ENCODE measurements around the gene C6orf52. TPM values are rescaled to one million over a fixed set of nuclear protein-coding genes. Genes with fewer than 3 reads are reported as not detected.
"Not testable (repeated sequence)": the region's sequence is repeated elsewhere in the genome, so short reads cannot be mapped to it uniquely, and the experiment has no call there.

The C6orf52 gene
- total and polyA plus RNA-seq, 4 donors: 0.99 to 7.6 (median 7.1) TPM

- H3K27me3 ChIP-seq (ENCODE audit: control insufficient read depth, insufficient read depth, low read length); H3K4me1 ChIP-seq (ENCODE audit: control insufficient read depth, insufficient read depth, low read length); H3K36me3 ChIP-seq (ENCODE audit: control insufficient read depth, insufficient read depth, low read length); H3K27ac ChIP-seq (ENCODE audit: low read depth, low read length); H3K9me3 ChIP-seq (ENCODE audit: control insufficient read depth, insufficient read depth, low read length); H3K4me3 ChIP-seq (ENCODE audit: low read depth, low read length); DNase-seq (ENCODE audit: low read depth in 4 of 6, low spot score in 6 of 6): not testable (repeated sequence)
- WGBS (ENCODE audit: insufficient coverage): 93% methylated on average over 11 of the region's 11 CpGs
Measured at GRCh38 chr6:10660431-10661191, 33.8 kb downstream of the C6orf52 start.

- no peaks in the 10 kb centered on the region for H3K9me3 ChIP-seq (ENCODE audit: control insufficient read depth, insufficient read depth, low read length)
- no peaks in the 10 kb centered on the region for H3K27me3 ChIP-seq (ENCODE audit: control insufficient read depth, insufficient read depth, low read length)
- H3K36me3 ChIP-seq (ENCODE audit: control insufficient read depth, insufficient read depth, low read length): no peaks in the 10 kb centered on the region
- DNase-seq (ENCODE audit: low read depth in 4 of 6, low spot score in 6 of 6): no peak
- peak overlapping the region; percentile 9 for H3K4me3 ChIP-seq (ENCODE audit: low read depth, low read length)
- no peak overlapping the region for H3K27ac ChIP-seq (ENCODE audit: low read depth, low read length)
- 81% methylated on average over 40 of the region's 48 CpGs for WGBS (ENCODE audit: insufficient coverage)
- no peaks in the 10 kb centered on the region for H3K4me1 ChIP-seq (ENCODE audit: control insufficient read depth, insufficient read depth, low read length)
Measured at GRCh38 chr6:10659699-10660348, 34.6 kb downstream of the C6orf52 start.

DNA sequence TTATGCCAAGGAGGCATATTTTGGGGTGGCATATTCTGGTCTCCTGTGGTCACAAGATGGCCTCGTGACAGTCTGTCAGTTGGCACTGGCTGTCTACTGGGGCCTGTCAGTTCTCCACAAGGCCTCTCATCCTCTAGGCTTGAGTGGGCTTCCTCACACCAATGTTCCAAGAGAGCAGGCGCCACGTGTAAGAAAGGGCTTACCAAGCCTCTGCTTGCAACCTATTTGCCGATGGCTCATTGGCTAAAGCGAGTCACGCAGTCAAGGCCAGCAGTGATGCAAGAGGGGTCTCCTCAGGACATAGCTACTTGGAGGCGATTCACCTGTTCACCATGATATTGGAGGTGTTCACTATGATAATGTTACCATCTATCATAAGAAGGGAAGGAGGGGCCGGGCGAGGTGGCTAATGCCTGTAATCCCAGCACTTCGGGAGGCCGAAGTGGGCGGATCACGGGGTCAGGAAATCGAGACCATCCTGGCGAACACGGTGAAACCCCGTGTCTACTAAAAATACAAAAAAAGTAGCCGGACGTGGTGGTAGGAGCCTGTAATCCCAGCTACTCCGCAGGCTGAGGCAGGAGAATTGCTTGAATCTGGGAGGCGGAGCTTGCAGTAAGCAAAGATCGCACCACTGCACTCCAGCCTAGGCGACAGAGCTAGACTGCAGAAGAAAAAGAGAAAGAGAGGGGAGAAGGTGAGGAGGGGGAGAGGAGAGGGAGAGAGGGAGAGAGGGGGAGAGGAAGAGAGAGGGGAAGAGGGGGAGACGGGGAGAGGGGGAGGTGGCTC is 35.3 kb downstream of the C6orf52 start:
- no peaks in the 10 kb centered on the region for H3K9me3 ChIP-seq (ENCODE audit: control insufficient read depth, insufficient read depth, low read length)
- H3K27ac ChIP-seq (ENCODE audit: low read depth, low read length): no peak overlapping the region
- H3K4me3 ChIP-seq (ENCODE audit: low read depth, low read length): no peak overlapping the region
- no peaks in the 10 kb centered on the region for H3K27me3 ChIP-seq (ENCODE audit: control insufficient read depth, insufficient read depth, low read length)
- WGBS (ENCODE audit: insufficient coverage): 91% methylated on average over 23 of the region's 24 CpGs
- H3K36me3 ChIP-seq (ENCODE audit: control insufficient read depth, insufficient read depth, low read length): no peaks in the 10 kb centered on the region
- peak in 1 of 6 donors; percentile 1 for DNase-seq (ENCODE audit: low read depth in 4 of 6, low spot score in 6 of 6)
- no peaks in the 10 kb centered on the region for H3K4me1 ChIP-seq (ENCODE audit: control insufficient read depth, insufficient read depth, low read length)

GRCh38 chr6:10655508-10656055 is 38.8 kb downstream of the C6orf52 start:
- H3K4me1 ChIP-seq (ENCODE audit: control insufficient read depth, insufficient read depth, low read length): no peaks in the 10 kb centered on the region
- DNase-seq (ENCODE audit: low read depth in 4 of 6, low spot score in 6 of 6): no peak
- H3K27me3 ChIP-seq (ENCODE audit: control insufficient read depth, insufficient read depth, low read length): no peaks in the 10 kb centered on the region
- 87% methylated on average over 9 of the region's 12 CpGs for WGBS (ENCODE audit: insufficient coverage)
- no peak overlapping the region for H3K4me3 ChIP-seq (ENCODE audit: low read depth, low read length)
- no peaks in the 10 kb centered on the region for H3K36me3 ChIP-seq (ENCODE audit: control insufficient read depth, insufficient read depth, low read length)
- no peak overlapping the region for H3K27ac ChIP-seq (ENCODE audit: low read depth, low read length)
- H3K9me3 ChIP-seq (ENCODE audit: control insufficient read depth, insufficient read depth, low read length): no peaks in the 10 kb centered on the region

DNA sequence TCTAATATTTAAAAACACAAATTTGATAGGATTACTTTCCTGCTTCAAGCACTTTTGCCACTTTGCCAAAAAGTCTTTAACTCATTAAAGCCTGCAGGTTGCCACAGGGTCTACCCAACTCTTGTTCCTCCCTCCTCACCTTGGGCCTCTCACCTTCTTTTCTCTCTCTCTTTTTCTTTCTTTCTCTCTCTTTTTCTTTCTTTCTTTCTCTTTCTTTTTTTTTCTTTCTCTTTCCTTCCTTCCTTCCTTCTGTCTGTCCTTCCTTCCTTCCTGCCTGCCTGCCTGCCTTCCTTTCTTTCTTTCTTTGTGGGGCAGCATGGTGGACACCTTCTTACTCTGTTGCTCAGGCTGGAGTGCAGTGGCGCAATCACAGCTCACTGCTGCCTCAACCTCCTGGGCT is 50.2 kb downstream of the C6orf52 start:
- Histone ChIP-seq H3K27me3 (ENCODE audit: control insufficient read depth, insufficient read depth, low read length) (no peaks in the 10 kb centered on the region), H3K36me3 (ENCODE audit: control insufficient read depth, insufficient read depth, low read length) (no peaks in the 10 kb centered on the region), H3K27ac (ENCODE audit: low read depth, low read length) (no peak overlapping the region), H3K4me3 (ENCODE audit: low read depth, low read length) (no peak overlapping the region), H3K9me3 (ENCODE audit: control insufficient read depth, insufficient read depth, low read length) (no peaks in the 10 kb centered on the region), H3K4me1 (ENCODE audit: control insufficient read depth, insufficient read depth, low read length) (no peaks in the 10 kb centered on the region)
- DNase-seq (ENCODE audit: low read depth in 4 of 6, low spot score in 6 of 6): no peak
- WGBS (ENCODE audit: insufficient coverage): 100% methylated on average over 1 of the region's 1 CpG

DNA sequence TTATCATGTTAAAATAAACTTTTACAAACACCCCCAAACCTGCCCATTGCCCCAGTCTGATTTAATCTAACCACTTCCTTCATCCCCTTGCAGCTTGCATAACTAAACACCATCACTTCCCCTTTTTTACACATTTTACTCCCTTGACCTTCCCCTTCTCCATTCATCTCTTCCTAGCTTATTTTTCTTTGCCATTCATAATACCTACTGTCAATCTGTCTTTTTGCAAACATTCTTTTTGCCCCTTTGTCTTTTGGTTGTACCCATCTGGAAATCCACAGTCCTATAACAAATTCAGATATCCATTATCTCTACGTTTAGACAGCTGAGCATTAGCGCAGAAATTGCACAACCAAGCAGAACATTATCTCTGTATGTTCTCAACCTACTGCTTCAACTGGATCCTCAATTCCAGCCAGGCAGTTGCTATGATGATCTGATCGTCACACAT is 51.2 kb downstream of the C6orf52 start:
- H3K9me3 ChIP-seq (ENCODE audit: control insufficient read depth, insufficient read depth, low read length): no peaks in the 10 kb centered on the region
- no peak for DNase-seq (ENCODE audit: low read depth in 4 of 6, low spot score in 6 of 6)
- H3K4me3 ChIP-seq (ENCODE audit: low read depth, low read length): no peak overlapping the region
- no peaks in the 10 kb centered on the region for H3K4me1 ChIP-seq (ENCODE audit: control insufficient read depth, insufficient read depth, low read length)
- no peaks in the 10 kb centered on the region for H3K36me3 ChIP-seq (ENCODE audit: control insufficient read depth, insufficient read depth, low read length)
- no peak overlapping the region for H3K27ac ChIP-seq (ENCODE audit: low read depth, low read length)
- WGBS (ENCODE audit: insufficient coverage): 83% methylated on average over 3 of the region's 3 CpGs
- no peaks in the 10 kb centered on the region for H3K27me3 ChIP-seq (ENCODE audit: control insufficient read depth, insufficient read depth, low read length)

DNA sequence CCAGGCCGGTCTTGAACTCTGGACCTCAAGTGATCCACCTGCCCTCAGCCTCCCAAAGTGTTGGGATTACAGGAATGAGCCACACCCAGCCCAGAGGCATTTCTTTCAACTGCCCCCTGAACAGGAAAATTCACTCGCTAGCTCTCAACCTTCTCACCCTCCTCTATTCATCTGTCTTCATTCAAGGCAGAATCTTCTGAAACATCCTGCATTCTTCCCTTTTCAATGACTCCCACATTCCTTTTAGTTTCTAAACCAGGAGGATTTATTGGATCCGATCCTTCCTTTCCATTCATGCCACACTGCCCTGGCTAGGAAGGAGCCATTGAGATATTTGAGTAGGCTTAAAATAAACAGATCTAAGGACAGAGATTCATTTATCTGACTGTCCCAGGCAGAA is 52.9 kb downstream of the C6orf52 start:
- Histone ChIP-seq H3K27me3 (ENCODE audit: control insufficient read depth, insufficient read depth, low read length) (no peaks in the 10 kb centered on the region), H3K4me3 (ENCODE audit: low read depth, low read length) (no peak overlapping the region), H3K9me3 (ENCODE audit: control insufficient read depth, insufficient read depth, low read length) (no peaks in the 10 kb centered on the region), H3K4me1 (ENCODE audit: control insufficient read depth, insufficient read depth, low read length) (no peaks in the 10 kb centered on the region), H3K36me3 (ENCODE audit: control insufficient read depth, insufficient read depth, low read length) (no peaks in the 10 kb centered on the region), H3K27ac (ENCODE audit: low read depth, low read length) (no peak overlapping the region)
- WGBS (ENCODE audit: insufficient coverage): 76% methylated on average over 2 of the region's 3 CpGs
- DNase-seq (ENCODE audit: low read depth in 4 of 6, low spot score in 6 of 6): no peak

DNA sequence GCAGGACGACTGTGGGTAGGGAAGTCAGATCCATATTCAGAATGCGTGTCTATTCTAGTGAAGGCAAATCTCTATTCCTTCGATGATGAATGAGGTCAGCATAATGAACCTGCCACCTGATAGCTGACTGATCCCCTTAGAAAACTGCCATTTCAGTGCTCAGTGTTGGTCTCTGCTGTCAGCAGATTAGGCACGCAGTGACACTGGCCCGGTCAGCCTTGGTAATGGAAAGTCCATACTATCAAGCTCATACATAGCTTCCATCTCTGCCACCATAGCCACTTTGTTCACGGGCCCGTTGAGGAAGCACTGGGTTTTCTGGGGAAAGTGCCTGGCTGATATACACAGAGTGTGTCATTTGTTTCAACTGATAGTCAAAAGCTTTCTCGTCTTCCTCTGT is 54.0 kb downstream of the C6orf52 start:
- no peak overlapping the region for H3K27ac ChIP-seq (ENCODE audit: low read depth, low read length)
- H3K4me1 ChIP-seq (ENCODE audit: control insufficient read depth, insufficient read depth, low read length): no peaks in the 10 kb centered on the region
- H3K36me3 ChIP-seq (ENCODE audit: control insufficient read depth, insufficient read depth, low read length): no peaks in the 10 kb centered on the region
- no peaks in the 10 kb centered on the region for H3K27me3 ChIP-seq (ENCODE audit: control insufficient read depth, insufficient read depth, low read length)
- no peak for DNase-seq (ENCODE audit: low read depth in 4 of 6, low spot score in 6 of 6)
- H3K9me3 ChIP-seq (ENCODE audit: control insufficient read depth, insufficient read depth, low read length): no peaks in the 10 kb centered on the region
- 95% methylated on average over 8 of the region's 8 CpGs for WGBS (ENCODE audit: insufficient coverage)
- no peak overlapping the region for H3K4me3 ChIP-seq (ENCODE audit: low read depth, low read length)

DNA sequence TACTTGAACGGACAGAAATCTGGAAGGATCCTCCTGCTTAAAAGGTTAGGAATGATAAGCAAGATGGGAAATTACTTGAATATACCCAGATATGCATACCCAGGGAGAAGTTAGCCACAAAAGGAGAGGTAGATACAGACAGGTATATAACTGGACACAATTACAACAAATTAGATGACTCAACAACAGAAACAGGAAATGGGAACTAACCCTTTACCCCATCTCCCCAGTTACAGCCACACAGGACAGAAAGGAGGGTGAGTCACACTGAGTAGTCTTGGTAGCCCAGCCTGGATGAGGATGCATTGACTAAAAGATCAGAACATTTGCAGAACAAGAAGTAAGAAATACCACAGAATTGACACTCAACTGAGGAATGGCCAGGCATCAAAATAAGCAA is 61.2 kb downstream of the C6orf52 start:
- Histone ChIP-seq H3K4me3 (ENCODE audit: low read depth, low read length) (no peak overlapping the region), H3K4me1 (ENCODE audit: control insufficient read depth, insufficient read depth, low read length) (no peaks in the 10 kb centered on the region), H3K36me3 (ENCODE audit: control insufficient read depth, insufficient read depth, low read length) (no peaks in the 10 kb centered on the region), H3K27me3 (ENCODE audit: control insufficient read depth, insufficient read depth, low read length) (no peaks in the 10 kb centered on the region), H3K27ac (ENCODE audit: low read depth, low read length) (no peak overlapping the region), H3K9me3 (ENCODE audit: control insufficient read depth, insufficient read depth, low read length) (no peaks in the 10 kb centered on the region)
- no CpG with 5 or more reads among the region's 1 CpG for WGBS (ENCODE audit: insufficient coverage)
- DNase-seq (ENCODE audit: low read depth in 4 of 6, low spot score in 6 of 6): no peak
